Ecto neural progenitor cell (in vitro differentiated cells): ENCODE measurements around the gene VAMP5.
"Not testable (repeated sequence)": the region's sequence is repeated elsewhere in the genome, so short reads cannot be mapped to it uniquely, and the experiment has no call there.

Experiments
- DNase-seq: peaks from one replicate; pipeline ENCODE4 v3.0.0-alpha.2; 2018; ENCODE audit warnings: low spot score

Gene VAMP5

DNA sequence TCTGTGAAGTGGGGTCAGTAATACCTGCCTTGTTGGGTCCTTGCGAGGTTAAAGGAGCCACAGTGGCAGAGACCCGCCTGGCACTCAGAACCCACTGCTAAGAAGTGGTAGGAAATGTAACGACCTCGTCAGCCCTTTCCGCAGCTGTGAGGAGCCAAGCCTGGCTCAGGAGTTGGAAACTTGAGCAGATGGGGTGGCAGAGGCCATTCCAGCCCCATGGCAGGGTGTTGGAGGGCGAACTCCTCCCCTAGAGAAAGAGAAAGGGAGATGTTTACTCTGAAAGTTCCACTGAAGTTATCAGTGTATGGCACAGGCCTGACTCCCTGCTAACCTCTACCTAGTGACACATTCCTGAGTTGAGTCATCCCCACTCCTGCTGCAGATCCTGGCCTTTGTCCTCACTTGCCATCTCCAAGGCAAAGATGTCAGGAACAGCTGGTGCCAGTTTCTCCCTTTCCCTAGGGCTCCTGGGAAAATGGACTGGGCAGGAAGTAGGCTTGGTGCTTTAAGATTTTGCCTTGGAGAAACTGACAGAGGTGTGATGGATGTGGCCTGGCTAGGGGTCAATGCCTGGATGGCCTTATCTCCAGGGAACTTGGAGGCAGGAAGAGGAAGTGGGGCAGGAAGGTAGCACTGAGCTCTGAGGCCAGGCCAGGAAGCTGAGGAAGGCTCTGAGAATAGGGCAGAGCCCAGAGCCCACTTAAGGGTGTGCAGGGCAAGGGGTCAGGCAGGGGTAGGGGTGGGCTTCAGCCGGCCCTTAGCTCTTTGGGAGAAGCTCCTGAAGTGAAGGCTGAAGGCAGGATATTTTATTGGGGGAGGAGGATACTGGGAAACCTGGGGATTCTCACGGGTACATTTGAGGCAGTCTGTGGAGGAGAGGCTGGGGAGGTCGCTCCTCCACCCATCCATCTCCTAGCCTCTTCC, 888 bp downstream of the VAMP5 start:
- no peak for DNase-seq

DNA sequence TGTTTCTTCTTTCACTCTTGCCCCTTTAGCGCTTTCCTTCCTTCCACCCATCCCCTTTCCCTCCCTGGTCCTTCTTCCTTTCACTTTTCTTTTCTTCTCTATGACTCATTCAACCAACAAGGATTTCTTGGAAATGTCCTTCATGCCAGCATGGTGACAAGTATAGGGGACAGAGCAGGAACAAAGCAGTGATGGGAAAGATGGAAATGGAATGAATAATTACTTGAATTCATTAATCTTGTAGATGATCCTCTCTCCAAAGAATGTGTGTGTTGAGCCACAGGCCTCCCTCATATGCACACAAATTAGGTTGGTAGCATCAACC, 1.5 kb downstream of the VAMP5 start:
- no peak for DNase-seq

DNA sequence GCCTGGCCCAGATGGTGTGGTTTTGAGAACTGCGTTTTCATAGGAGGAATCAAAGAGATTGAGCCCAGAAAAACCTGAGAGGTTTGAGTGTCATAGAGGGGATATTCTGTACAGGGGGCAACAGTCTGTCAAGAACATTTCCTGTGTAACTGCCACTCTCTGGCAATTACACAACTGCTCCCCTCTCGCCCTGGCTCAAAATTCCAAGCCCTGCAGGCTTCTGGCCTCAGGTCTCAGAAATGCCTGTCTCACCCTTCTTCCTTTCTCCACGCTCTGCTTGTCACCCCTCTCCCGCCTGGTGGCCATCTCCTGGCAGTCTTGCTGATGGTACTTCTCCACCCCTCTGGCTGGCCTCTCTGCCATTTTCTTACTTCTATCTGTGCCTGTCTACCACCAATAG, 4.0 kb downstream of the VAMP5 start:
- DNase-seq: no peak

DNA sequence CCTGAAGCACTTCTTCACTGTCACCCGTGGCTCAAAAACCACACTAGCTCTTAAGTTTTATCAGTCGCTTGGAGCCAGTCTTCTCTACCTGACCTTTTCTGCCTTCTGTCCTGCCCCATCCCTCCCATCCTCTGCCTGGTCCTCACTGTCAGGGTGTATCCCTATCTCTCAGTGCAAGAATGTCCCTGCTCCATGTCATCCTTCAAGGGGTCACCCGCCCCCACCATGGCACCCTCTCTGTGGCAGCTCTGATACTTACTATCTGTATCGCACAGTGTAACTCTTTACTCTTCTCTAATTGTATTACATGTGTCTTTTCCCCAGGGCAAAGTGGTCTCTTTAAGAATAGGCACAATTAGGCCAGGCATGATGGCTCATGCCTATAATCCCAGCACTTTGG, 4.4 kb downstream of the VAMP5 start:
- DNase-seq: no peak

DNA sequence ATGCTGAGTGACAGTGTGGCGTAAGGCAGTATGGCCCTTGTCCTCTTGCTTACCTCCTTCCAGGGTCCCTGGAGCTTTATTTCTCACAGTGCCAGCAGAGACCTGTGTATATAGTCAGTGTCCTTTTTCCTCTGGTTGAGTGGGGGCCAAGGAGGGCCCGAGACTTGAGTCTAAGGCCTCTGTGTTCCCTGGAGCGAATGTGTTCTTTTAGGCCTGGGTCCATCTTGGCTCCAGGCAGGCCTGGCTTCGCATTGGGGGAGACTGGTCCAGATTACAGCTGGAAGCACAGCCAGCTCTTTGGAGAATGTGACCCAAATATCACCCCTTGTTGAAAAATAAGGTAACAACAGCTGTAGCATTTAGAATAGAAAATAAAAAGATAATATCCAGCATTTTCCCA, 5.0 kb downstream of the VAMP5 start:
- no peak for DNase-seq

DNA sequence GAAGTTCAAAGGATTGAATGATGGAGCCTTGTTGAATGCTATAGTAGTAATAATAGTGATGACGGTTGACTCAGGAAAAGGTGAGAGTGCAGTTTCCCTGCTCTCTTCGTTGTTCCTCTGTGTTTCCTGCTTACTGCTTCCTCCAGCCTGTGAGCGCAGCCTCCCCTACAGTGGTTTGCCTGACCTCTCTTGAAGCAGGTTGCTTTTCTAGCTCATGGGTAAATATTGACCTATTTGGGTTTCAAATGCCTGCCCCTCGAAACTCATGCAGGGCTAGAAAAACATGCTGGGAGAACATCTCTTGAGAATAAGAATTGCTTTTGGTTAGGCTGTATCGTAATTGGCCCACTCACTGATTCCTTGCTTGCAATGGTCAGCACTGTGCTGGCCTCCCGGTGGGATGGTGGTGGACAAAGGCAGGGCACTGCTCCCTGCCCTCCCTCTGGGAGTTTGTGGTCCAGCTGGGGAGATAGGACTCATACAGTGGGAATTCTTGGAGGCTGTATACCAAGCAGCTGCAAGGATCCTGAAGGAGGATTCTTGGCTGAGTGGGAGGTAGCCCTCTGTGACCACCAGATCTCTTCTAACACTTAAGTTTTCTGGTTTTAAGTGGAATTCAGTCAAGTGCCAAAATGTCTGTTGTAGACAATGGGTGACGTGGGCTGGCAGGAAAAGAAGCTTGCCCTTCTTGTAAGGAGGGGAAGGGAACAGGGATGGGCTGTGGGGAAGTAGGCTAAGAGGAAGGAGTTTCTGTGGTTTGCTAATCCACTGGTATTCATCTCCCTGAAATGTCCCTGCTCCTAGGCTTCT, 6.0 kb downstream of the VAMP5 start:
- no peak for DNase-seq

DNA sequence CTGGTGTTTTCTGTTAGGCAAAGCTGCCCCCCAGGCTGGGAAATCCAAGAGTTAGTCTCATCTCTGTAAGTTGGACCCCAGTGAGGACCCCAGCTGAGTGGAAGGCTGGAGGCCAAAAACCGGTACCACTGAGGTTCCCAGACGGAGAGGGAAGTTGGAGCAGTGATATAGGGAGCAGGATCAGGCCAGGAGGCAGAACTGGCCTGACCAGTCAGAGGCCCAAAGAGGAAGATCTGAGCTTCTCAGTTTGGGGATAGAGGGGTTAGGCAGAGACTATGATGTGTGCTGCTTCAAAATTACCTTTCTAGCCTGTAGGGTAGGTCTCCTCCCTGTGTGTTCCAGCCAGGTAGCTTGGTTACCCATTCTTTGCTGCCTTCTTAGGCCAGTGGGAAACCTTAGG, 6.7 kb downstream of the VAMP5 start:
- no peak for DNase-seq

DNA sequence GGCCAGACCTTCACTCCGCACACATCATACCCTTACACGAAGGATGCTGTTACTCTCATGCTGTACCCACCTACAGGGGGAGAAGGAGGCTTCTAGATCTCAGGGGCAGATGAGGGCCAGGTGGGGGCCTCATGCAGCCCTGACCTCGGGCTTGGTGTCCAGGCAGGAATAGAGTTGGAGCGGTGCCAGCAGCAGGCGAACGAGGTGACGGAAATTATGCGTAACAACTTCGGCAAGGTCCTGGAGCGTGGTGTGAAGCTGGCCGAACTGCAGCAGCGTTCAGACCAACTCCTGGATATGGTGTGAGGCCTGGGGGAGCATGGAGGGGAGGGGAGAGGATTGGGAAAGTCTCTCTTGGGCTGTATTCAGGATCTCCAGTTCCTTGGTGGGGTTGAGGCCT, 7.3 kb downstream of the VAMP5 start:
- DNase-seq: no peak

DNA sequence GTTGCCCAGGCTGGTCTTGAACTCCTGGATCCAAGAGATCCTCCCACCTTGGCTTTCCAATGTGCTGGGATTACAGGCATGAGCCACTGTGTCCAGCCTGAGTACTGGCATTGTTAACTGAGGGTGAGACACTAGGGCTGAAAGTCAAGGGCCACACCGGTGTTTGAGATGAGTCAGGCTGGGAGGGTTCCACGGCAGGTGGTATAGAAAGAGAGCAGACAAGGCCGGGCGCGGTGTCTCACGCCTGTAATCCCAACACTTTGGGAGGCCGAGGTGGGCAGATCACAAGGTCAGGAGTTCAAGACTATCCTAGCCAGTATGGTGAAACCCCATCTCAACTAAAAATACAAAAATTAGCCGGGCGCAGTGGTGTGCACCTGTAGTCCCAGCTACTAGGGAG, 8.1 kb downstream of the VAMP5 start:
- not testable (repeated sequence) for DNase-seq

DNA sequence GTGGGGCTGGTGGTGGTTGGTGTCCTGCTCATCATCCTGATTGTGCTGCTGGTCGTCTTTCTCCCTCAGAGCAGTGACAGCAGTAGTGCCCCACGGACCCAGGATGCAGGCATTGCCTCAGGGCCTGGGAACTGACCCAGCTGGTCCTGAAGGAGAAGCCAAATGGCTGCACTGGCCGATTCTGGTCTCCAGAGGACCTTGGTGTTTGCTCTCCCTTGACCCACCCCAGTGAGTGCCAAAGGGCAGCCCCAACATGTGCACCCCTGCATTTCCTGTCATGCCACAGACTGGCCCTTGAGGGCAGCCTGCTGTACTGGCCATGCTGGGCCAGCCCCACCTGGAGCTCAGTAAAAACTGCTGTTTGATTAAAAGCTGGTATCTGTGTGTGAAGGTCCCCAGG, 8.8 kb downstream of the VAMP5 start:
- no peak for DNase-seq

DNA sequence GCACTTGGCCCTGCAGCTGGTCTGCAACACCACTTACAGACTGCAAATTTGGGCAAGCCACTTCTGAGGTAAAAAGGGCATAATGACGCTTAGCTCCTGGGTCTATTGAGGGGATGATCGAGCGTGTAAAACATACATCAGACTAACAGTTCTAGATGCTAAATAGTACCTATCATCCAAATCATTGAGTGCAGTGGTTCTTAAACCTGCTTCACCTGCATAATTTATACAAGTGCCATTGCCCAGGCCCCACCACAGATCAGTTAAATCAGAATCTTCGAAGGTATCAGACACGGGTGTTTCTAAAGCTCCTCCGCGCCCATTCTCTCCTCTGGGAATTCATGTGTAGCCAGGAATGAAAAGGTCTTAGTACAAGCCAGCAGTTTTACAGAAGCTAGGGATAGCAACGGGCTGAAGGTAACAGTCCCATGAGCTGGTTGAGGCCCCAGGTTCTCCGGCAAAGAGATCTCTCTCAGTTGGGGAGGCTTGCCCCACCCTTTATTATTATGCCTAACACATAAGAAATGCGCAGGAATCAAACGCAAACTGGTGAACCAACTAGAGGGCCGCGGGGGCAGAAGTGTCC, 10.6 kb downstream of the VAMP5 start:
- no peak for DNase-seq

DNA sequence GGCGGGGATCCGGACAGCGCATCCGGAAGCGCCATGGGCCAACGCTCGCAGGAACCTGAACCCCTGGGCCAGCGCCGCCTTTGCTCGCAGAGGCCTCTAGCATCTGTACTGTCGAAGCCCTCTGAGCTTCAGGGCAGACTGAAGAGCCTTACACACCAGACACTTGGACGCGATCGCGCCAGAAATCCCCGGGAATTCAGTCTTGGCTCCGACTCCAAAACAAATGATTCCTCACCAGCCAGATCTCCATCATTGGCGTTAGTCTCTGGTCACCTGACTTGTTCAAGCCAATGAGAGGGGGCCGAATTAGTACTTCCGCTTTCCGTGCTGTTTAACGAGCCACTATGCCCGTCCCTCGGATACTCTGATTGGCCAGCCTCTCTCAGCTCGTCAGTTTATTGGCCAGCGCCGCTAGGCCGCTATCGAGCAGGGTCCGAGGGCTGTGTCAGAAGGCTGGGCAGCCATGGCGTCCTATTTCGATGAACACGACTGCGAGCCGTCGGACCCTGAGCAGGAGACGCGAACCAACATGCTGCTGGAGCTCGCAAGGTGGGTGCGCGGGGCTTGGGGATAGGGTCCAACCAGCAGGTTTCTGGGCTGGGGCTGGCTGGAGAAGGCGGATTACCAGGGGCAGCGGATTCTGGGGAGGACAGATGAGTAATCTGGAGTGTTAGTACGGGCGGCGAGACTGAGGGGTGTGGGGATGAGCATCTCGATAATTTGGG, 11.2 kb downstream of the VAMP5 start, which contains the start of gene RNF181:
Gene RNF181 (plus strand): TSS at position 445 of the 725 bp plus-strand sequence. CDS start 19 bp downstream, at position 464.
- peak; percentile 96 for DNase-seq

DNA sequence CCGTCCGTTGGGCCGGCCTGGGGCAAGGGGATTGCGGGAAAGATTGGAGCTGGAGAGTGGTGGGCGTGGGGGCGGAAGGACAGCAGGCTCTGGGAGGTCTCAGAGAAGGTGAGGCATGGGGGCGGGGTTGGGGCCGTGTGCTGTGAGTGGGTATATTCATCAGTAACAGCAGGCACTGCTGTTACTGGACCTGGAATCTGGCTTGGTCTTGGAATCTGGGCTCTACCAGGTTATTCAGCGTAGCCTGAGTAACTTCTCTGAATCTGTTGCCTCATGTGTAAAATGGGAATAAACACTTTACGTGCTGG, 11.7 kb downstream of the VAMP5 start:
- no peak for DNase-seq

DNA sequence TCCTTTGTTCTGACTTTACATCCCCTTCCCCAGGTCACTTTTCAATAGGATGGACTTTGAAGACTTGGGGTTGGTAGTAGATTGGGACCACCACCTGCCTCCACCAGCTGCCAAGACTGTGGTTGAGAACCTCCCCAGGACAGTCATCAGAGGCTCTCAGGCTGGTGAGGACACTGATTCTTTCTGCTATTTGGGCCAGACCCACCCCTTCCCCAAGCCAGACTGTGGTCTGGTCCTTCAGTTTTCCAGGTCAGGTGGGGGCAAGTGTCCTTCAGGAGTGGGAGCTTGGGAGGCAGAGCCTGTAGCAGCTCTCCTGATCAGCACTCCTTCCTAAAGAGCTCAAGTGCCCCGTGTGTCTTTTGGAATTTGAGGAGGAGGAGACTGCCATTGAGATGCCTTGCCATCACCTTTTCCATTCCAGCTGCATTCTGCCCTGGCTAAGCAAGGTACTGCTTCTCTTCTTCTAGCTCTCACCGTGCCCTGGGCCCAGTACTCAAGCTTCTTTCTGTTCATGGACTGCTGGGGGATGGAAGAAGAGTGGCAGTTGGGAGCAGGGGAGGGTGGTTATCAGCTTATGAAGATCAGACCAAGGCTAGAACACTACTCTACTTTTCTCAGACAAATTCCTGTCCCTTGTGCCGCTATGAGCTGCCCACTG, 12.4 kb downstream of the VAMP5 start:
- DNase-seq: no peak

DNA sequence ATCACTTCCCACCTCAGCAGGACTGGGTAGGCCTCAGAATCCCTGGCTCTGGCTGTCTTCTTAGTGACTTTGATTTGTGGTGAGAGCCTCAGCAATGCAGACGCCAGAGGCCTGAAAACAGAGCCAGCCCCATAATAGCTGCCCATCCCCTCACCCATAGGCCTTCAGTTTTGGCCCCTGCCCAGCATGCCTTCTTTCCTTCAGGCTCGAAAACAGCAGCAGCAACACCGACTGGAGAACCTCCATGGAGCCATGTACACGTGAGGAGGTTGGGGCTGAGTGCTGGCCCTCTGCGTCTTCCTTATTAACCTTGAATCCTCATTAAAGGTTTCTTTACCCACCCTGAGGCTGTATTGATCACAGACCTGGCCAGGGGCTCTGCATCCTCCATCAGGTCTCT, 13.0 kb downstream of the VAMP5 start:
- DNase-seq: no peak

DNA sequence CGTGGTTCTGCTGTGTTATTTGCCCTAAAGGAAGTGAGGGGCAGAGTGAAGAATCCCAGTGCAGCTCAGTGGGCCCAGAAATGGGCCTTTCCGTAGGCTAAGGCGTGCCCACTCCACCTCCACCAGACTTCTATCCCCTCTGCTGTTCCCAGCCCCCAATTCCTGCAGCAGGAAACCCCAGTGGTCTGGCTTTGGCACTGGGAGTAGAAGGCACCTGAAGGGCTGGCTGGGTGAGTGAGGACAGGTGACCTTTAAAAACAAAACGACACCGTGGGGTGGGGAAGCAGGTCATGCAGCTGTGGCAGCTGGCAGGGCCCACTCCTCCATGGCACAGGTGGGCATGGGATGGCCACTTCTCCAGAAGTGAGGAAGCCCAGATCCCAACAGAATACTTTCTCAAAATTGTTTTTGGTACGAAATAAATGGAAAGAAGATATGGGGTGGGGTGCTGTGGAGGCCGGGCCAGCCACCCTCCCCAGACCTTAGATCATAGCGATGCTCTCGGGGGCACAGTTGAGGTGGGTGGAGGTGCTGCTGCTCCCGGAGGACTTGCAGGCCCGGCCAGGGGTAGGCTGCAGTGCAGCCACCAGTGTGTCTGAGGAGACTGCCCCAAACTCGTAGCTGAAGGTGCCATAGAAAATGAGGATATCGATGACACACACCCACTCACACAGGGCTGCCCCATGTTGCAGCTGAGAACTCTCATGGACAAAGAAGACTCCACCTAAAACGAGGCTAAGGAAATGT, 14.5 kb downstream of the VAMP5 start:
- no peak for DNase-seq

DNA sequence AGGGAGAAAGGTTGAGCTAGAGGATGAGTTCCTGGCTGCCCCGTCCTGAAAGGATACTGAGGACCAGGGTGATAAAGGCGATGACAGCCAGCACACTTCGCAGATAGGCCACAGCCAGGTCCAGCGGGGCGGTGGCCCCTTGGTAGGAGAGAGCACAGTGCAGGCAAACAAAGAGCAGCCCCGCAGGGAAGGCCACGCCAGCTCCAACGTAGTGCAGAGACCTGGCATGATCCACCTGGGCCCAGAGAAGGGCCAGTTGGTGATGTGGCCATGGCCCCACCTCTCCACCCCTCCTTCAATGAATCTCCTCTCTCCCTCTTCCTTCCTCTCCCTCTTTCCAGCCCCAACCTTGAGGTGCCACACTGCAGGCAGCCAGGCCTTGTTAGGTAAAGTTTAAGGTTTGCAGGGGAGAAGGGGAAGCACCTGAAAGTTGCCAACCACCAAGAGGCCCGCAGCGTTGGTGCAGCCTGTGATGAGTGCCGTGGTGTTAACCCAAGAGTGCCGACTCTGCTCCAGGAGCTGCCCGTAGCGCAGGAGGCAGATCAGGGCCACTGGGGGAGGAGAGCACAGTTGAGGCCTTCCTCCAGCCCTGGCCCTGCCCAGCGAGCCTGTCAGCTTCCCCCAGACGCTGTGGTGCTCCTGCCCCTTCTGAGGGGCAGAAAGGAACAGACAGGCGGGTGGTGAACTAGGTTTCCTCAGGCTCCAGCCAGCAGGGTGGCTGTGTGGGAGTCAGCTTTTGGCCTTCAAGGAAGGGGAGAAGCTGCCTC, 15.4 kb downstream of the VAMP5 start:
- DNase-seq: no peak

DNA sequence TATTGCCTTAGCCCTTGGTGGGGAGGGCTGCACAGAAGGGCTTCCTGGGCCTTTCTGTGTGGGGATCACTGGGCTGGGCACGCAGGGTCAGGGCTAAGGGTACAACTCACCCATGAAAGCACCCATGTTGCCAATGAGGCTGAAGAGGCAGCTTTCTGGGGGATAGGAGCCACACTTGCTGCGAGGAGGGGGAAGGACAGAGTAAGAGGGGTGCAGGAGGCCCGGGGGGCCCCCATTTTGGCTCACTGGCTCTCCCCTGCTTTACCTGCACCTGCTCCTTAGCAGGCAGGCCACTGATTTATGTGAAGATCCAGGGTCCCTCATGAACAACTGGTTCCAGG, 16.0 kb downstream of the VAMP5 start:
- no peak for DNase-seq

DNA sequence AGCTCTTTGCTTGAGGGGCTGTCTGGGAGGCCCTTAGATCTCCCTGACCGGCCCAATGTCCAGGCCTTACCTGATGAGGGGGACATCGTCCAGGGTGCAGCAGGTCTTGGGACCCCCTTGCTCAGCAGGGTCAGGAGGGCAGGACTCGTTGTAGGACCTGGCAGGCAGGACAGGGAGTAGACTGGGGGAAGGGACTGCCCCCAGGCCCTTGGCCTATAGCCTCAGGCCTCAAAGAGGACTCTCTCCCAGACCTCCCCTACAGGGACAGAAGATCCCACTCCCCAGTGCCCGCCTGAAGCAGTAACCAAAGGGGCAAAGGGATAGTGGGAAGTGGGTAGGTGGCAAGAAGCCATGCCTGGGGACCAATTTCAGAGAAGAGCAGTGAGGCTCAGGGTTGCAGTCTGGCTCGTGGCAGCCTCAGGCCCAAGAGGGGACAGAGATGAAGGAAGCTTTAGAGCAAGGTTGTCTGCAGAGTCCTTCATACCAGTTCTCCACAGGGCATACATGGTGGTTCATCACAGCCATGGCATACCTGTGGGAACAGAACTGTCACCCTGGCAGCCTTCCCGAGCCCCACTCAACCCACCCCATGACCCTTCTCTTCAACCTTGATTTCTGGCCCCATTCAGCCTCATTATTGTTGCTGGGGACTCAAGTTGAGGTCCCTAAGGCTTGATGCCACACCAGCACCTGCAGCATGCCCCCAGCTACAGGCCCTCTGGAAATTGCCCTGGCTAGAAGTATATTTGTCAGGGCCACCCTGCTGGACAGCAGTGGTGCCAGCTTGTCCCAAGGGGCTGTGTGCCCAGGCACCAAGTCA, 16.9 kb downstream of the VAMP5 start:
- no peak for DNase-seq
